ENCODE data around the gene PNPLA6. TPM values are rescaled to one million over a fixed set of nuclear protein-coding genes. Genes with fewer than 3 reads are reported as not detected.

The PNPLA6 gene
- total RNA-seq, 1 donor from 2014 or later = 129 TPM

DNA sequence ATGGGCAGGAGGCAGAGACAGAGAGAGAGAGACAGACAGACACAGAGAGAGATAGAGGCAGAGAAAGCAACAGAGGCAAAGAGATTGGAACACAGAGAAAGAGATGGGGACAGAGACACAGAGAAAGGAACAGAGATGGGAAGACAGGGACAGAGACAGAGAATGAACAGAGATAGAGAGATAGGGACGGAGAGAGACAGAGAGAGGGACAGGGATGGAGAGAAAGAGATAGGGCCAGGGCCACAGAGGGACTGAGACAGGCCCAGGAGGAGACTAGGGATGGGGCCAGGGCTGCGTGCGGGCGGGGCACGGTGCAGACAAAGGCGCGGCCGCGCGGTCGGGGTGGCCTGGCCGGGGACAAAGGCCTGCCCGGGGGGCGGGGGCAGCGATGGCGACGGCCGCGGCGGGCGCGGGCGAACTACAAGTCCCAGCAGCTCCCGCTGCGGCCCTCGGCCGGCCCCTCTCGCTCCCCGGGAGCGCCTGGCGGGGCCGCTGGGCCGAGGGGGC, 19.8 kb upstream of the PNPLA6 start, which contains the start of gene ZNF358:
Gene ZNF358 (plus strand): TSS at position 459 of the 507 bp plus-strand sequence. CDS start 3,140 bp downstream, outside the sequence.
- peaks cover 7% of the 10 kb centered on the region for H3K36me3 Mint-ChIP-seq (ENCODE audit: unreplicated experiment)
- no peak for DNase-seq (ENCODE audit: extremely low spot score, unreplicated experiment)
- H3K9me3 Mint-ChIP-seq (ENCODE audit: unreplicated experiment) = no peaks in the 10 kb centered on the region
- peak within 1 kb of the TSS; percentile 97 for H3K27ac Mint-ChIP-seq (ENCODE audit: unreplicated experiment)
- H3K27me3 Mint-ChIP-seq (ENCODE audit: unreplicated experiment) = no peaks in the 10 kb centered on the region
- TF ChIP-seq, protein P1, sequence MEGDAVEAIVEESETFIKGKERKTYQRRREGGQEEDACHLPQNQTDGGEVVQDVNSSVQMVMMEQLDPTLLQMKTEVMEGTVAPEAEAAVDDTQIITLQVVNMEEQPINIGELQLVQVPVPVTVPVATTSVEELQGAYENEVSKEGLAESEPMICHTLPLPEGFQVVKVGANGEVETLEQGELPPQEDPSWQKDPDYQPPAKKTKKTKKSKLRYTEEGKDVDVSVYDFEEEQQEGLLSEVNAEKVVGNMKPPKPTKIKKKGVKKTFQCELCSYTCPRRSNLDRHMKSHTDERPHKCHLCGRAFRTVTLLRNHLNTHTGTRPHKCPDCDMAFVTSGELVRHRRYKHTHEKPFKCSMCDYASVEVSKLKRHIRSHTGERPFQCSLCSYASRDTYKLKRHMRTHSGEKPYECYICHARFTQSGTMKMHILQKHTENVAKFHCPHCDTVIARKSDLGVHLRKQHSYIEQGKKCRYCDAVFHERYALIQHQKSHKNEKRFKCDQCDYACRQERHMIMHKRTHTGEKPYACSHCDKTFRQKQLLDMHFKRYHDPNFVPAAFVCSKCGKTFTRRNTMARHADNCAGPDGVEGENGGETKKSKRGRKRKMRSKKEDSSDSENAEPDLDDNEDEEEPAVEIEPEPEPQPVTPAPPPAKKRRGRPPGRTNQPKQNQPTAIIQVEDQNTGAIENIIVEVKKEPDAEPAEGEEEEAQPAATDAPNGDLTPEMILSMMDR (IDR thresholded peaks at IDR 0.05) = no peak
- peak within 1 kb of the TSS; percentile 82 for H3K4me3 Mint-ChIP-seq (ENCODE audit: unreplicated experiment)
- peaks cover 25% of the 10 kb centered on the region for H3K4me1 Mint-ChIP-seq (ENCODE audit: unreplicated experiment)

DNA sequence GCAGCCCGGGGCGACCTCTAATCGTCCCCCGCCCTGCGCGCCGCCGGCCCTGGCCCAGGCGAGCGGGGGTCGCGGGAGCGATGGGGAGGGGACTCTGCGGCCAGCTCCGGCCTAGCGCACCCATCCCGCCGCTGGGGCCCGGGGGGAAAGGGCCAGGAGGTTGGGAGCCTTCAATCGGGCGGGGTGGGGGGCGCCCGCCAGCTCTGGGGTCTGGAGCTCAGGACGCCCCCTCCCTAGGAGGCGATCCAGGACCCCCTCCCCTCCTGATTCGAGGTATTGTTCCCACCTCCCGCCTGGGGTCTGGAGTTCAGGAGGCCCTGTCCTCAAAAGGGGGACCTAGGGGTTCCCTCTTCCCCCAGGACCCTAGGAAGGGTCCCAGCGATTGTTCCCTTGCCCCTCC, 19.2 kb upstream of the PNPLA6 start:
- peak overlapping the region; percentile 89 for H3K27ac Mint-ChIP-seq (ENCODE audit: unreplicated experiment)
- peaks cover 26% of the 10 kb centered on the region for H3K4me1 Mint-ChIP-seq (ENCODE audit: unreplicated experiment)
- TF ChIP-seq, protein P1 (IDR thresholded peaks at IDR 0.05) = no peak
- no peaks in the 10 kb centered on the region for H3K27me3 Mint-ChIP-seq (ENCODE audit: unreplicated experiment)
- DNase-seq (ENCODE audit: extremely low spot score, unreplicated experiment) = no peak
- peak overlapping the region; percentile 80 for H3K4me3 Mint-ChIP-seq (ENCODE audit: unreplicated experiment)
- no peaks in the 10 kb centered on the region for H3K9me3 Mint-ChIP-seq (ENCODE audit: unreplicated experiment)
- peaks cover 7% of the 10 kb centered on the region for H3K36me3 Mint-ChIP-seq (ENCODE audit: unreplicated experiment)

DNA sequence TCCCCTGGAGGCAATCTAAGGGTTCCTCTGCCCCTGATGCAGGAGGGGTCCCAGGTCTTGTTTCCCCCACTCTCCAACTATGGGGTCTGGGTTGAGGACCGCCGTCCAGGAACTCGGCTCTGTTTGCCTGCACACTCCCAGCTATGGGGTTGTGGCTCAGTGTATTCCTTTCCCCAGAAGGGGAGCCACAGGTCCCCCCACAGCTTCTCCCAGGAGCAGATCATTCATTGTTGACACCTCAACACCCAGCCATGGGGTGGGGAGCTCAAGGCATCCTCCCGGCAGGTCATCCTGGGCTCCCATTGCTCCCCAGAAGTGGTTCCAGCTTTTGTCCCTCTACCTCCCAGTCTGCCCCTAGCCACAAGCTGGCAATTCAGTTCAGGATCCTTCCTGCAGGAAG, 18.6 kb upstream of the PNPLA6 start:
- TF ChIP-seq, protein P1 (IDR thresholded peaks at IDR 0.05) = no peak
- DNase-seq (ENCODE audit: extremely low spot score, unreplicated experiment) = no peak
- Mint-ChIP-seq H3K4me3 (ENCODE audit: unreplicated experiment) (peak overlapping the region; percentile 80), H3K27me3 (ENCODE audit: unreplicated experiment) (no peaks in the 10 kb centered on the region), H3K9me3 (ENCODE audit: unreplicated experiment) (no peaks in the 10 kb centered on the region), H3K4me1 (ENCODE audit: unreplicated experiment) (peaks cover 30% of the 10 kb centered on the region), H3K36me3 (ENCODE audit: unreplicated experiment) (peaks cover 7% of the 10 kb centered on the region), H3K27ac (ENCODE audit: unreplicated experiment) (peak overlapping the region; percentile 89)

DNA sequence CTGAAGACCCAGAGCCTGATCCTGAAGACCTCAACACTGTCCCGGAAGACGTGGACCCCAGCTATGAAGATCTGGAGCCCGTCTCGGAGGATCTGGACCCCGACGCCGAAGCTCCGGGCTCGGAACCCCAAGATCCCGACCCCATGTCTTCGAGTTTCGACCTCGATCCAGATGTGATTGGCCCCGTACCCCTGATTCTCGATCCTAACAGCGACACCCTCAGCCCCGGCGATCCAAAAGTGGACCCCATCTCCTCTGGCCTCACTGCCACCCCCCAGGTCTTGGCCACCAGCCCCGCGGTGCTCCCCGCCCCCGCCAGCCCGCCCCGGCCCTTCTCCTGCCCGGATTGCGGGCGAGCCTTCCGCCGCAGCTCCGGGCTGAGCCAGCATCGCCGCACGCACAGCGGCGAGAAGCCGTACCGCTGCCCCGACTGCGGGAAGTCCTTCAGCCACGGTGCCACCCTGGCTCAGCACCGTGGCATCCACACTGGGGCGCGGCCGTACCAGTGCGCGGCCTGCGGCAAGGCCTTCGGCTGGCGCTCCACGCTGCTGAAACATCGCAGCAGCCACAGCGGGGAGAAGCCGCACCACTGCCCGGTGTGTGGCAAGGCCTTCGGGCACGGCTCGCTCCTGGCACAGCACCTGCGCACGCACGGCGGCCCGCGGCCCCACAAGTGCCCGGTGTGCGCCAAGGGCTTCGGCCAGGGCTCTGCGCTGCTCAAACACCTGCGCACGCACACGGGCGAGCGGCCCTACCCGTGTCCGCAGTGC, 16.0 kb upstream of the PNPLA6 start:
- H3K4me3 Mint-ChIP-seq (ENCODE audit: unreplicated experiment) = peak overlapping the region; percentile 38
- TF ChIP-seq, protein P1 (IDR thresholded peaks at IDR 0.05) = no peak
- H3K27me3 Mint-ChIP-seq (ENCODE audit: unreplicated experiment) = no peaks in the 10 kb centered on the region
- H3K9me3 Mint-ChIP-seq (ENCODE audit: unreplicated experiment) = no peaks in the 10 kb centered on the region
- H3K4me1 Mint-ChIP-seq (ENCODE audit: unreplicated experiment) = peaks cover 39% of the 10 kb centered on the region
- no peak for DNase-seq (ENCODE audit: extremely low spot score, unreplicated experiment)
- H3K27ac Mint-ChIP-seq (ENCODE audit: unreplicated experiment) = no peak overlapping the region
- H3K36me3 Mint-ChIP-seq (ENCODE audit: unreplicated experiment) = peaks cover 7% of the 10 kb centered on the region

Data from osteocyte (in vitro differentiated cells).